H9 (cell line): ENCODE results near the gene BAIAP2. TPM values are rescaled to one million over a fixed set of nuclear protein-coding genes. Genes with fewer than 3 reads are reported as not detected.

Experiments used
- DNase-seq: peaks from one replicate; pipeline ENCODE4 v3.0.0-alpha.2; 2017
- H2AFZ ChIP-seq: one replicate; pipeline ENCODE4 v1.6.1; 2013; ENCODE audit warnings: mild to moderate bottlenecking, low read length, control low read depth, moderate library complexity
- H2AK5ac ChIP-seq: 2 replicates; pipeline ENCODE4 v1.6.1; 2013; ENCODE audit warnings: low read length, control low read depth, mixed read lengths; ENCODE audit not compliant: insufficient read length
- H2BK120ac ChIP-seq: one replicate; pipeline ENCODE4 v1.6.1; 2013; ENCODE audit warnings: low read depth, mild to moderate bottlenecking, low read length, control low read depth, inconsistent platforms; ENCODE audit not compliant: poor library complexity, severe bottlenecking
- H2BK12ac ChIP-seq: 2 replicates; pipeline ENCODE4 v1.6.1; 2013; ENCODE audit warnings: low read length, control low read depth, mixed read lengths, low read depth; ENCODE audit not compliant: insufficient read length
- H2BK15ac ChIP-seq: 2 replicates; pipeline ENCODE4 v1.6.1; 2013; ENCODE audit warnings: low read depth, low read length, control low read depth
- H2BK20ac ChIP-seq: one replicate; pipeline ENCODE4 v1.6.1; 2013; ENCODE audit warnings: low read depth, mild to moderate bottlenecking, low read length, control low read depth, inconsistent platforms; ENCODE audit not compliant: poor library complexity, severe bottlenecking
- H2BK5ac ChIP-seq: 2 replicates; pipeline ENCODE4 v1.6.1; 2013; ENCODE audit warnings: low read length, control low read depth, mixed read lengths; ENCODE audit not compliant: insufficient read length
- H3K14ac ChIP-seq: 2 replicates; pipeline ENCODE4 v1.6.1; 2013; ENCODE audit warnings: low read length, control low read depth; ENCODE audit not compliant: insufficient read depth
- H3K18ac ChIP-seq: 2 replicates; pipeline ENCODE4 v1.6.1; 2013; ENCODE audit warnings: low read depth, mild to moderate bottlenecking, mixed read lengths, low read length, control low read depth; ENCODE audit not compliant: insufficient read length
- H3K23ac ChIP-seq: 2 replicates; pipeline ENCODE4 v1.6.1; 2013; ENCODE audit warnings: low read length, control low read depth, mixed read lengths, low read depth; ENCODE audit not compliant: insufficient read length
- H3K23me2 ChIP-seq: 2 replicates; pipeline ENCODE4 v1.6.1; 2013; ENCODE audit warnings: low read depth, mild to moderate bottlenecking, mixed read lengths, low read length, control low read depth; ENCODE audit not compliant: insufficient read length, poor library complexity, severe bottlenecking
- H3K27ac ChIP-seq: 2 replicates; pipeline ENCODE4 v1.5.1; 2013; ENCODE audit warnings: low read length, control low read depth, mixed read lengths, low read depth; ENCODE audit not compliant: insufficient read length
- H3K27me3 ChIP-seq: 2 replicates; pipeline ENCODE4 v1.6.1; 2013; ENCODE audit warnings: low read length, control low read depth, inconsistent platforms; ENCODE audit not compliant: insufficient read depth
- H3K4ac ChIP-seq: 2 replicates; pipeline ENCODE4 v1.6.1; 2013; ENCODE audit warnings: low read depth, mild to moderate bottlenecking, control low read depth, inconsistent platforms, low read length, moderate library complexity
- H3K4me1 ChIP-seq: 2 replicates; pipeline ENCODE4 v1.6.1; 2013; ENCODE audit warnings: low read length, control low read depth, inconsistent platforms; ENCODE audit not compliant: insufficient read depth
- H3K4me2 ChIP-seq: 2 replicates; pipeline ENCODE4 v1.6.1; 2013; ENCODE audit warnings: low read length, control low read depth, mixed read lengths; ENCODE audit not compliant: insufficient read length, insufficient read depth
- H3K56ac ChIP-seq: 2 replicates; pipeline ENCODE4 v1.6.1; 2013; ENCODE audit warnings: low read depth, mild to moderate bottlenecking, mixed read lengths, low read length, control low read depth; ENCODE audit not compliant: insufficient read length
- H3K79me1 ChIP-seq: 2 replicates; pipeline ENCODE4 v1.6.1; 2013; ENCODE audit warnings: low read depth, mild to moderate bottlenecking, moderate library complexity, low read length, control low read depth, inconsistent platforms; ENCODE audit not compliant: insufficient read depth, poor library complexity, severe bottlenecking
- H3K79me2 ChIP-seq: 2 replicates; pipeline ENCODE4 v1.6.1; 2013; ENCODE audit warnings: low read length, control low read depth, inconsistent platforms; ENCODE audit not compliant: insufficient read depth
- H3K9ac ChIP-seq: 2 replicates; pipeline ENCODE4 v1.6.1; 2013; ENCODE audit warnings: low read length, control low read depth, mixed read lengths; ENCODE audit not compliant: insufficient read length; ENCODE audit errors: extremely low read depth
- H3K9me3 ChIP-seq: one replicate; pipeline ENCODE4 v1.6.1; 2013; ENCODE audit warnings: low read depth, low read length, inconsistent platforms; ENCODE audit not compliant: control insufficient read depth
- H3T11ph ChIP-seq: one replicate; pipeline ENCODE4 v1.6.1; 2013; ENCODE audit warnings: mild to moderate bottlenecking, low read length, control low read depth, inconsistent platforms
- H4K20me1 ChIP-seq: one replicate; pipeline ENCODE4 v1.6.1; 2013; ENCODE audit not compliant: control insufficient read depth, insufficient read length, insufficient read depth
- H4K5ac ChIP-seq: 2 replicates; pipeline ENCODE4 v1.6.1; 2013; ENCODE audit warnings: low read depth, mild to moderate bottlenecking, mixed read lengths, low read length, control low read depth; ENCODE audit not compliant: insufficient read length
- H4K8ac ChIP-seq: replicated peaks from 2 replicates; pipeline ENCODE4 v1.6.1; 2013; ENCODE audit warnings: low read length, control low read depth, mixed read lengths, low read depth; ENCODE audit not compliant: insufficient read length
- H4K91ac ChIP-seq: 2 replicates; pipeline ENCODE4 v1.6.1; 2013; ENCODE audit warnings: low read depth, mild to moderate bottlenecking, moderate library complexity, mixed read lengths, low read length, control low read depth; ENCODE audit not compliant: insufficient read length
- H3K27ac Mint-ChIP-seq, 3 experiments: 2 replicates in 2 of 3; 3 replicates in 1 of 3; pipeline ENCODE4 v1.8.0; 2020 to 2021; ENCODE audit warnings: mixed read lengths in 3 of 3, mild to moderate bottlenecking in 1 of 3, moderate library complexity in 1 of 3
- H3K27me3 Mint-ChIP-seq: 2 replicates; pipeline ENCODE4 v1.8.0; 2021; ENCODE audit warnings: low read depth, mild to moderate bottlenecking, moderate library complexity, mixed read lengths
- H3K36me3 Mint-ChIP-seq, 3 experiments: 2 replicates in 2 of 3; 3 replicates in 1 of 3; pipeline ENCODE4 v1.8.0; 2020 to 2021; ENCODE audit warnings: low read depth in 3 of 3, mixed read lengths in 3 of 3; ENCODE audit not compliant: insufficient read depth in 1 of 3
- H3K4me1 Mint-ChIP-seq, 2 experiments: 2 replicates each; pipeline ENCODE4 v1.8.0; 2020; ENCODE audit warnings: mixed read lengths in 2 of 2
- H3K4me3 Mint-ChIP-seq, 2 experiments: 2 replicates in 1 of 2; 3 replicates in 1 of 2; pipeline ENCODE4 v1.8.0; 2020 to 2021; ENCODE audit warnings: mild to moderate bottlenecking in 2 of 2, mixed read lengths in 2 of 2, moderate library complexity in 1 of 2
- H3K9me3 Mint-ChIP-seq, 2 experiments: 2 replicates in 1 of 2; 3 replicates in 1 of 2; pipeline ENCODE4 v1.8.0; 2020; ENCODE audit warnings: mild to moderate bottlenecking in 2 of 2, mixed read lengths in 2 of 2, moderate library complexity in 1 of 2
- WGBS: extraction: QIAGEN DNeasy Blood & Tissue Kit; methylation state at CpG from one replicate; pipeline ENCODE4 v1.1.7; 2013; ENCODE audit warnings: missing lambda C conversion rate, low lambda C conversion rate, mixed read lengths; ENCODE audit not compliant: insufficient read length; ENCODE audit errors: extremely low coverage; 5-methylcytosine and 5-hydroxymethylcytosine counted together
- total RNA-seq: library from RNA; stranded (reverse); gene quantifications from 2 replicates; pipeline ENCODE4 v1.2.1, GENCODE V29; 2021
- TF ChIP-seq, protein P1 (sequence below): fragments of 200-600 bp; sonication (generic); conservative IDR thresholded peaks from 3 replicates; pipeline ENCODE4 v1.8.0; 2021; ENCODE audit warnings: antibody characterized with exemption, mild to moderate bottlenecking

BAIAP2 gene
- total RNA-seq, 1 experiment from 2014 or later: 27.8 TPM

DNA sequence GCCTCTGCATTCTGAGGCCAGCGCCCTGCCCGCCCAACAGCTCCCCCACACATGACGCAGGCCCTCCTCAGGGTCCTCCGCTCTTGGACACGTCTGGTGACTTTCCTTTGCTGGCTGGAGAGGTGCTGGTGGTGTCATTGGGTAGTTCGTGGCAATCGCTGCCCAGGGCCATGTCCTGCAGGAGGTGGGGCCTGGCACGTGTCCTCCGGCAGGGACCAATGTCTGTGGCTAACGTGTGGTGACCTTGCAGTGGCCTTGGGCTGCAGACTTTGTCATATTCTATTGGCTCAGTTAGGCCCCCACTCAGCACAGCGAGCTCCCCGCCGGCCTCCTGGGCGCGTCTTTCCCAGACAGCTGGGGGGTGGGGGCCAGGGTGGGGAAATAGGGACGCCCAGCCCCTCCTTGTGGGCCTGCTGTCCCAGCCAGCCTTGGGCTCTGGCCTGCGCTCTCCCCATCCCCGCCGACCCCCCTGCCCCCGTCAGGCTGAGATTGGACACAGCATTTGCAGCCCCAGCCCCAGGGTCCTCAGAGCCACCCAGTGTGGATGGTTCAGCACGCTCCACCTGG, 78.3 kb downstream of the BAIAP2 start:
- H3K9me3 ChIP-seq: no peaks in the 10 kb centered on the region
- H2BK120ac ChIP-seq: no peak overlapping the region
- H2BK15ac ChIP-seq: no peak overlapping the region
- no peak overlapping the region for H2BK5ac ChIP-seq
- no peaks in the 10 kb centered on the region for H3K79me1 ChIP-seq
- H3K23me2 ChIP-seq: no peaks in the 10 kb centered on the region
- H3K4me2 ChIP-seq: no peak overlapping the region
- Mint-ChIP-seq H3K27me3 (no peaks in the 10 kb centered on the region), H3K9me3 (no peaks in the 10 kb centered on the region), H3K27ac (peak overlapping the region in 1 of 3 experiments; percentile 89; a peak in 2 of 7 replicates), H3K4me1 (peaks cover 0 to 7% of the 10 kb centered on the region in 2 experiments; a peak in 3 of 4 replicates), H3K4me3 (no peak overlapping the region), H3K36me3 (no peaks in the 10 kb centered on the region; a peak in 1 of 7 replicates)
- H2BK12ac ChIP-seq: no peak overlapping the region
- TF ChIP-seq, protein P1, sequence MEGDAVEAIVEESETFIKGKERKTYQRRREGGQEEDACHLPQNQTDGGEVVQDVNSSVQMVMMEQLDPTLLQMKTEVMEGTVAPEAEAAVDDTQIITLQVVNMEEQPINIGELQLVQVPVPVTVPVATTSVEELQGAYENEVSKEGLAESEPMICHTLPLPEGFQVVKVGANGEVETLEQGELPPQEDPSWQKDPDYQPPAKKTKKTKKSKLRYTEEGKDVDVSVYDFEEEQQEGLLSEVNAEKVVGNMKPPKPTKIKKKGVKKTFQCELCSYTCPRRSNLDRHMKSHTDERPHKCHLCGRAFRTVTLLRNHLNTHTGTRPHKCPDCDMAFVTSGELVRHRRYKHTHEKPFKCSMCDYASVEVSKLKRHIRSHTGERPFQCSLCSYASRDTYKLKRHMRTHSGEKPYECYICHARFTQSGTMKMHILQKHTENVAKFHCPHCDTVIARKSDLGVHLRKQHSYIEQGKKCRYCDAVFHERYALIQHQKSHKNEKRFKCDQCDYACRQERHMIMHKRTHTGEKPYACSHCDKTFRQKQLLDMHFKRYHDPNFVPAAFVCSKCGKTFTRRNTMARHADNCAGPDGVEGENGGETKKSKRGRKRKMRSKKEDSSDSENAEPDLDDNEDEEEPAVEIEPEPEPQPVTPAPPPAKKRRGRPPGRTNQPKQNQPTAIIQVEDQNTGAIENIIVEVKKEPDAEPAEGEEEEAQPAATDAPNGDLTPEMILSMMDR: no peak
- H3T11ph ChIP-seq: no peak overlapping the region
- H4K20me1 ChIP-seq: no peaks in the 10 kb centered on the region
- no peaks in the 10 kb centered on the region for H3K79me2 ChIP-seq
- no peak overlapping the region for H2AK5ac ChIP-seq
- no peak overlapping the region for H2AFZ ChIP-seq
- no peak overlapping the region for H3K27ac ChIP-seq
- no peak for DNase-seq
- H4K5ac ChIP-seq: no peak overlapping the region
- no peaks in the 10 kb centered on the region for H3K4me1 ChIP-seq
- H3K9ac ChIP-seq: no peak overlapping the region
- no peak overlapping the region for H3K4ac ChIP-seq
- no peak overlapping the region for H3K23ac ChIP-seq
- no peak overlapping the region for H4K91ac ChIP-seq
- H3K14ac ChIP-seq: no peak overlapping the region
- H3K56ac ChIP-seq: no peak overlapping the region
- H2BK20ac ChIP-seq: no peak overlapping the region
- H3K18ac ChIP-seq: no peak overlapping the region
- H4K8ac ChIP-seq: no peak overlapping the region
- no CpG with 5 or more reads among the region's 21 CpGs for WGBS
- H3K27me3 ChIP-seq: no peaks in the 10 kb centered on the region
